Measurements from ENCODE around the gene SLC6A19.

The SLC6A19 gene

GRCh38 chr5:1181451-1182359 is 19.7 kb upstream of the SLC6A19 start:
- DNase-seq = no peak

- no peak for DNase-seq
Measured at GRCh38 chr5:1182360-1182632, 19.1 kb upstream of the SLC6A19 start.

GRCh38 chr5:1182633-1183423 is 18.6 kb upstream of the SLC6A19 start:
- no peak for DNase-seq

GRCh38 chr5:1183424-1184162 is 17.8 kb upstream of the SLC6A19 start:
- no peak for DNase-seq

GRCh38 chr5:1184163-1184470 is 17.3 kb upstream of the SLC6A19 start:
- DNase-seq = no peak

GRCh38 chr5:1184481-1184880 is 16.9 kb upstream of the SLC6A19 start:
- no peak for DNase-seq

- no peak for DNase-seq
Measured at GRCh38 chr5:1185038-1185627, 16.3 kb upstream of the SLC6A19 start.

GRCh38 chr5:1185629-1186350 is 15.6 kb upstream of the SLC6A19 start:
- DNase-seq = no peak

GRCh38 chr5:1186351-1187233 is 14.8 kb upstream of the SLC6A19 start:
- no peak for DNase-seq

- DNase-seq = no peak
Measured at GRCh38 chr5:1187234-1187949, 14.0 kb upstream of the SLC6A19 start.

- no peak for DNase-seq
Measured at GRCh38 chr5:1187950-1188334, 13.5 kb upstream of the SLC6A19 start.

- no peak for DNase-seq
Measured at GRCh38 chr5:1188464-1188863, 12.9 kb upstream of the SLC6A19 start.

- no peak for DNase-seq
Measured at GRCh38 chr5:1189269-1189668, 12.1 kb upstream of the SLC6A19 start.

- DNase-seq = no peak
Measured at GRCh38 chr5:1190278-1190677, 11.1 kb upstream of the SLC6A19 start.

GRCh38 chr5:1190837-1191239 is 10.6 kb upstream of the SLC6A19 start:
- DNase-seq = no peak

- no peak for DNase-seq
Measured at GRCh38 chr5:1192971-1193590, 8.3 kb upstream of the SLC6A19 start.

GRCh38 chr5:1193591-1193985 is 7.8 kb upstream of the SLC6A19 start:
- DNase-seq = no peak

- no peak for DNase-seq
Measured at GRCh38 chr5:1194378-1194777, 7.0 kb upstream of the SLC6A19 start.

- no peak for DNase-seq
Measured at GRCh38 chr5:1195439-1195838, 6.0 kb upstream of the SLC6A19 start.

- DNase-seq = no peak
Measured at GRCh38 chr5:1195916-1196315, 5.5 kb upstream of the SLC6A19 start.

- DNase-seq = no peak
Measured at GRCh38 chr5:1196562-1196961, 4.8 kb upstream of the SLC6A19 start.
